Measurements from ENCODE around the gene HACD3. TPM values are rescaled to one million over a fixed set of nuclear protein-coding genes. Genes with fewer than 3 reads are reported as not detected.

HACD3 gene
- total and polyA plus RNA-seq, 9 of the 15 experiments (the other 6 are each of a cell fraction or from before 2014, with no cell fraction given) = 48.1 to 117 (median 72.8) TPM

- TF ChIP-seq ELF4 (CRISPR knock-in tag; IDR thresholded peaks at IDR 0.05) (peak; percentile 61; the same call in 1 of the 2 replicates), ZNF551 (CRISPR knock-in tag; IDR thresholded peaks at IDR 0.05) (no peak), POLR3G (IDR thresholded peaks at IDR 0.05; ENCODE audit: extremely low read depth, insufficient read length, insufficient replicate concordance) (no peak), NR4A1 (CRISPR knock-in tag; IDR thresholded peaks at IDR 0.05) (no peak), NR4A1 (tag; IDR thresholded peaks at IDR 0.05) (peak; percentile 71; the same call in 1 of the 2 replicates), PRPF4 (IDR thresholded peaks at IDR 0.05; ENCODE audit: insufficient read depth, low read depth, low read length, poor library complexity, severe bottlenecking) (no peak), MED1 (CRISPR knock-in tag; IDR thresholded peaks at IDR 0.05; ENCODE audit: borderline replicate concordance) (no peak), FOXK1 (CRISPR knock-in tag; IDR thresholded peaks at IDR 0.05; ENCODE audit: borderline replicate concordance) (no peak), BRD9 (IDR thresholded peaks at IDR 0.05; ENCODE audit: low read depth, partially characterized antibody) (peak; percentile 94), CXXC5 (CRISPR knock-in tag; IDR thresholded peaks at IDR 0.05) (peak; percentile 91), KAT7 (CRISPR knock-in tag; IDR thresholded peaks at IDR 0.05; ENCODE audit: borderline replicate concordance) (peak; percentile 98; the same call in 1 of the 2 replicates), ZNF609 (CRISPR knock-in tag; IDR thresholded peaks at IDR 0.05; ENCODE audit: borderline replicate concordance) (no peak), EP400 (IDR thresholded peaks at IDR 0.05) (peak; percentile 95), E2F5 (CRISPR knock-in tag; IDR thresholded peaks at IDR 0.05) (no peak), MITF (IDR thresholded peaks at IDR 0.05) (no peak), SMAD4 (CRISPR knock-in tag; conservative IDR thresholded peaks at IDR 0.05) (peak; percentile 82), LCOR (CRISPR knock-in tag; IDR thresholded peaks at IDR 0.05) (peak; percentile 83; the same call in 1 of the 2 replicates), TOE1 (IDR thresholded peaks at IDR 0.05; ENCODE audit: borderline replicate concordance) (peak; percentile 87), TOE1 (CRISPR knock-in tag; IDR thresholded peaks at IDR 0.05; ENCODE audit: borderline replicate concordance, low read depth) (0 out of 2 replicates have a peak, but pooled peaks have one; percentile 46)
Measured at GRCh38 chr15:65610871-65611718, 80.8 kb downstream of the HACD3 start, which contains the start of gene INTS14 (continued).

Measured in K562 (cell line).